HepG2 (cell line): ENCODE results near the gene CIBAR2. TPM values are rescaled to one million over a fixed set of nuclear protein-coding genes. Genes with fewer than 3 reads are reported as not detected.

Experiments
- ATAC-seq: fragments of 200-7000 bp; cut with Tn5 transposase; 3 replicates; pipeline ENCODE4 v1.9.1; 2020; ENCODE audit warnings: mild to moderate bottlenecking, moderate library complexity
- BruUV-seq: library from RNA; stranded (reverse); fragments of 400-500 nt; replicated peaks from 2 replicates; lab custom pipeline; 2021; lab: Mats Ljungman, UMichigan
- CTCF ChIA-PET: fragments of 300-600 bp; formaldehyde crosslinking; extraction: SDS; loops from one replicate; lab custom pipeline; 2021; ENCODE audit warnings: low total read pairs, inconsistent platforms, low intra/inter-chr PET ratio; lab: Yijun Ruan, JAX
- POLR2A ChIA-PET: fragments of 350-600 bp; sonication (Branson Sonifier 250); formaldehyde crosslinking; loops from one replicate; lab custom pipeline; 2020; ENCODE audit warnings: antibody characterized with exemption, inconsistent platforms; lab: Yijun Ruan, JAX
- DNase-seq: peaks from one replicate; pipeline ENCODE4 v3.0.0-alpha.2; 2015; ENCODE audit warnings: low spot score
- FAIRE-seq: peaks from 3 replicates; lab custom pipeline; 2011; peaks lifted over from hg19 to GRCh38; lab: Jason Lieb, UNC
- H2AFZ ChIP-seq: one replicate; pipeline ENCODE4 v1.6.1; 2011; ENCODE audit warnings: low read length, inconsistent platforms
- H3K27ac ChIP-seq: fragments of 300-600 bp; 3 replicates; pipeline ENCODE4 v1.8.0; 2011; ENCODE audit warnings: mixed run types, mild to moderate bottlenecking, mixed read lengths, low read length, inconsistent platforms; ENCODE audit not compliant: insufficient read depth; ENCODE audit errors: extremely low read length
- H3K27me3 ChIP-seq, 2 experiments: fragments of 200-600 bp in 1 of 2; 2 replicates in 1 of 2; 3 replicates in 1 of 2; pipeline versions ENCODE4 v1.6.0 to v1.8.0; 2011; ENCODE audit warnings: low read length in 2 of 2, mild to moderate bottlenecking in 2 of 2, moderate library complexity in 2 of 2, inconsistent platforms in 1 of 2; ENCODE audit not compliant: insufficient read depth in 2 of 2, control insufficient read depth in 1 of 2
- H3K36me3 ChIP-seq, 2 experiments: fragments of 200-600 bp in 1 of 2; replicated peaks in 1 of 2; 2 replicates in 1 of 2; 3 replicates in 1 of 2; pipeline versions ENCODE4 v1.5.1 to v1.8.0; 2011; ENCODE audit warnings: low read length in 2 of 2, inconsistent platforms in 1 of 2; ENCODE audit not compliant: insufficient read depth in 2 of 2, control insufficient read depth in 1 of 2
- H3K4me1 ChIP-seq: 2 replicates; pipeline ENCODE4 v1.5.1; 2012; ENCODE audit warnings: low read length, inconsistent platforms; ENCODE audit not compliant: insufficient read depth
- H3K4me2 ChIP-seq: 2 replicates; pipeline ENCODE4 v1.6.0; 2011; ENCODE audit warnings: low read depth, low read length, inconsistent platforms
- H3K4me3 ChIP-seq, 3 experiments: fragments of 200-600 bp in 1 of 3; sonication (generic), shearing (Covaris generic) in 1 of 3; replicated peaks in 1 of 3; 2 replicates each; pipeline ENCODE4 v1.5.1; 2011 to 2016; ENCODE audit warnings: low read length in 3 of 3, inconsistent platforms in 2 of 3, low read depth in 2 of 3, mild to moderate bottlenecking in 2 of 3, control low read depth in 1 of 3, mixed read lengths in 1 of 3; ENCODE audit not compliant: insufficient read depth in 1 of 3
- H3K79me2 ChIP-seq: one replicate; pipeline ENCODE4 v1.6.1; 2011; ENCODE audit warnings: low read length, inconsistent platforms; ENCODE audit not compliant: insufficient read depth
- H3K9ac ChIP-seq: 2 replicates; pipeline ENCODE4 v1.6.0; 2011; ENCODE audit warnings: mild to moderate bottlenecking, low read depth, low read length, inconsistent platforms; ENCODE audit not compliant: insufficient read depth
- H3K9me3 ChIP-seq: 2 replicates; pipeline ENCODE4 v1.5.1; 2012; ENCODE audit warnings: mild to moderate bottlenecking, low read length
- H4K20me1 ChIP-seq: 2 replicates; pipeline ENCODE4 v1.6.0; 2011; ENCODE audit warnings: inconsistent platforms, mild to moderate bottlenecking, low read length, moderate library complexity; ENCODE audit not compliant: insufficient read depth
- ARNTL ChIP-seq: sonication (generic); formaldehyde crosslinking; IDR thresholded peaks from 2 replicates; pipeline ENCODE4 v1.4.0; 2020; ENCODE audit warnings: mild to moderate bottlenecking, missing genetic modification reagents
- ATF1 ChIP-seq: IDR thresholded peaks from 2 replicates; pipeline ENCODE4 v1.6.1; 2016; ENCODE audit warnings: mild to moderate bottlenecking, control low read depth
- ATF7 ChIP-seq, 2 experiments: fragments of 450-650 bp in 1 of 2; sonication (generic) in 1 of 2; formaldehyde crosslinking in 1 of 2; IDR thresholded peaks; 2 replicates each; pipeline versions ENCODE4 v1.4.0 to v1.6.1; 2016 to 2020; ENCODE audit warnings: antibody characterized with exemption in 1 of 2, mild to moderate bottlenecking in 1 of 2, missing genetic modification reagents in 1 of 2
- ATM ChIP-seq: fragments of 450-650 bp; IDR thresholded peaks from 2 replicates; pipeline ENCODE4 v1.7.1; 2017; ENCODE audit warnings: mild to moderate bottlenecking, borderline replicate concordance
- FOXP1 ChIP-seq, 2 experiments: fragments of 450-650 bp in 1 of 2; IDR thresholded peaks; 2 replicates each; pipeline ENCODE4 v1.6.1; 2017 to 2018; ENCODE audit warnings: antibody characterized with exemption in 1 of 2
- HES4 ChIP-seq: sonication (generic); formaldehyde crosslinking; IDR thresholded peaks from 2 replicates; pipeline ENCODE4 v1.9.0; 2021; ENCODE audit warnings: mild to moderate bottlenecking, missing genetic modification reagents, borderline replicate concordance
- SIN3B ChIP-seq: fragments of 150-350 bp; IDR thresholded peaks from 2 replicates; pipeline ENCODE4 v1.6.1; 2014; ENCODE audit warnings: low read length
- TP53 ChIP-seq: sonication (generic); formaldehyde crosslinking; conservative IDR thresholded peaks from 2 replicates; pipeline ENCODE4 v1.4.0; 2020; ENCODE audit warnings: missing genetic modification reagents
- ZNF232 ChIP-seq: sonication (generic); formaldehyde crosslinking; IDR thresholded peaks from 2 replicates; pipeline ENCODE4 v1.4.0; 2020; ENCODE audit warnings: missing genetic modification reagents, borderline replicate concordance
- ZNF564 ChIP-seq: sonication (generic); formaldehyde crosslinking; IDR thresholded peaks from 2 replicates; pipeline ENCODE4 v1.8.1; 2023; ENCODE audit warnings: mild to moderate bottlenecking, missing genetic modification reagents
- ZNF776 ChIP-seq: sonication (generic); formaldehyde crosslinking; IDR thresholded peaks from 2 replicates; pipeline ENCODE4 v1.4.0; 2020; ENCODE audit warnings: mild to moderate bottlenecking, missing genetic modification reagents
- WGBS: methylation state at CpG from one replicate; pipeline ENCODE4 v1.1.6; 2017; ENCODE audit warnings: low lambda C conversion rate; 5-methylcytosine and 5-hydroxymethylcytosine counted together
- in situ Hi-C: cut with HindIII; loops from 2 replicates; pipeline ENCODE4 v1.10.0; 2017; ENCODE audit warnings: low pct_unique_long_range_greater_than_20kb; ENCODE audit not compliant: extremely low pct_ligation_motif_present
- intact Hi-C: fragments of 100-400 bp; cut with micrococcal nuclease; formaldehyde crosslinking; loops from one replicate; pipeline ENCODE4 v1.10.0; 2022; ENCODE audit not compliant: unreplicated experiment
- polyA plus RNA-seq, 8 experiments: library from polyadenylated mRNA; depleted of rRNA in 3 of 8; stranded (reverse) in 7 of 8; unstranded in 1 of 8; fragments of >200 nt; fragmentation: Illumina TruSeq in 4 of 8; extraction: Trizol in 4 of 8; gene quantifications; 2 replicates each; pipeline versions ENCODE4 v1.2.1 to v1.2.3, GENCODE V29; 2011 to 2016; ENCODE audit warnings: low read depth in 4 of 8, missing spikeins in 1 of 8, mixed read lengths in 1 of 8; ENCODE audit not compliant: insufficient read depth in 1 of 8
- total RNA-seq, 5 experiments: library from RNA; depleted of rRNA; stranded (reverse); fragments of >200 nt; fragmentation: Illumina TruSeq; extraction: Trizol; gene quantifications; 2 replicates each; pipeline ENCODE4 v1.2.3, GENCODE V29; 2016; ENCODE audit warnings: low read depth in 1 of 5

The CIBAR2 gene
- total and polyA plus RNA-seq, 2 of the 13 experiments (the other 11 are each of a cell fraction or from before 2014, with no cell fraction given) = not detected

- no peak overlapping the region for H2AFZ ChIP-seq
- CTCF ChIA-PET = no interaction called here
- H3K4me3 ChIP-seq = peak overlapping the region; percentile 52 to 74 (median 65)
- H3K27me3 ChIP-seq = no peaks in the 10 kb centered on the region; a peak in 1 of 5 replicates
- H3K9ac ChIP-seq = peak overlapping the region; percentile 72
- peak overlapping the region; percentile 93 for H3K27ac ChIP-seq
- FAIRE-seq (no peak), ATAC-seq (no peak), DNase-seq (no peak)
- BruUV-seq = no TSS peak
- POLR2A ChIA-PET = interaction anchor here (3.6 to 4.5 kb wide), 4 partner anchors 13 to 43 kb away, joined by 16 to 293 read pairs (median 28); no protein-coding TSS in a partner anchor
- H3K4me1 ChIP-seq = peaks cover 75% of the 10 kb centered on the region
- peak overlapping the region; percentile 96 for H3K4me2 ChIP-seq
- no peaks in the 10 kb centered on the region for H3K79me2 ChIP-seq
- intact Hi-C loops (no loop called here), in situ Hi-C loops (loop anchor here (10.0 kb wide), 1 partner anchor 57 kb away; no protein-coding TSS in a partner anchor)
- peak; percentile 8; the same call in 1 of the 2 replicates for TF ChIP-seq ZNF564 (CRISPR knock-in tag)
- TF ChIP-seq ZNF776 = 0 out of 2 replicates have a peak, but pooled peaks have one; percentile 7
- TF ChIP-seq ZNF232 (CRISPR knock-in tag) = 0 out of 2 replicates have a peak, but pooled peaks have one; percentile 37
- no peak for TF ChIP-seq TP53 (CRISPR knock-in tag)
- H4K20me1 ChIP-seq = no peaks in the 10 kb centered on the region
- WGBS = 61% methylated on average over 8 of the region's 8 CpGs
- H3K36me3 ChIP-seq = no peaks in the 10 kb centered on the region
- no peaks in the 10 kb centered on the region for H3K9me3 ChIP-seq
Observed at GRCh38 chr16:85157372-85157771, 45.1 kb upstream of the CIBAR2 start.

GRCh38 chr16:85156869-85157268, 44.6 kb upstream of the CIBAR2 start:
- no peak for DNase-seq
- intact Hi-C loops = no loop called here
- no peak overlapping the region for H3K4me3 ChIP-seq
- ATAC-seq = no peak
- no peak overlapping the region for H2AFZ ChIP-seq
- H4K20me1 ChIP-seq = no peaks in the 10 kb centered on the region
- no TSS peak for BruUV-seq
- peaks cover 0 to 1% of the 10 kb centered on the region in 2 experiments; a peak in 1 of 5 replicates for H3K27me3 ChIP-seq
- TF ChIP-seq SIN3B = no peak
- 0 out of 2 replicates have a peak, but pooled peaks have one; percentile 26 for TF ChIP-seq ATF7 (IDR thresholded peaks at IDR 0.05)
- no peak for TF ChIP-seq ATF7 (CRISPR knock-in tag; IDR thresholded peaks at IDR 0.05)
- TF ChIP-seq FOXP1 (IDR thresholded peaks at IDR 0.05) = peak; percentile 43; the same call in 1 of the 2 replicates
- no peak for TF ChIP-seq FOXP1 (CRISPR knock-in tag; IDR thresholded peaks at IDR 0.05)
- TF ChIP-seq ATM = no peak; the same call in 1 of the 2 replicates
- TF ChIP-seq HES4 (CRISPR knock-in tag) = no peak
- TF ChIP-seq ATF1 (CRISPR knock-in tag) = no peak
- no peak for TF ChIP-seq ARNTL
- H3K36me3 ChIP-seq = no peaks in the 10 kb centered on the region
- peak overlapping the region; percentile 96 for H3K4me2 ChIP-seq
- POLR2A ChIA-PET = interaction anchor here (4.5 kb wide), 1 partner anchor 16 kb away, joined by 293 read pairs; no protein-coding TSS in a partner anchor
- FAIRE-seq = no peak
- in situ Hi-C loops = loop anchor here (10.0 kb wide), 1 partner anchor 58 kb away; no protein-coding TSS in a partner anchor
- H3K79me2 ChIP-seq = no peaks in the 10 kb centered on the region
- no peak overlapping the region for H3K9ac ChIP-seq
- no peak overlapping the region for H3K27ac ChIP-seq
- CTCF ChIA-PET = no interaction called here
- H3K4me1 ChIP-seq = peaks cover 75% of the 10 kb centered on the region
- H3K9me3 ChIP-seq = no peaks in the 10 kb centered on the region
